Chondrocyte (in vitro differentiated cells): ENCODE data around the gene KCNC4. TPM values are rescaled to one million over a fixed set of nuclear protein-coding genes. Genes with fewer than 3 reads are reported as not detected.

Source experiments
- DNase-seq: peaks from one replicate; pipeline ENCODE4 v3.0.0; 2021; ENCODE audit warnings: mixed read lengths, low spot score
- H3K27ac Mint-ChIP-seq: one replicate; pipeline ENCODE4 v1.8.0; 2021; ENCODE audit warnings: mild to moderate bottlenecking, moderate library complexity, mixed read lengths; ENCODE audit not compliant: unreplicated experiment
- H3K27me3 Mint-ChIP-seq: 2 replicates; pipeline ENCODE4 v1.8.0; 2021; ENCODE audit warnings: low read depth, mixed read lengths
- H3K36me3 Mint-ChIP-seq: 2 replicates; pipeline ENCODE4 v1.8.0; 2021; ENCODE audit warnings: low read depth, mixed read lengths
- H3K4me1 Mint-ChIP-seq: 2 replicates; pipeline ENCODE4 v1.8.0; 2021; ENCODE audit warnings: low read depth, mild to moderate bottlenecking, mixed read lengths
- H3K4me3 Mint-ChIP-seq: one replicate; pipeline ENCODE4 v1.8.0; 2021; ENCODE audit warnings: mild to moderate bottlenecking, moderate library complexity, mixed read lengths; ENCODE audit not compliant: unreplicated experiment
- H3K9me3 Mint-ChIP-seq: 2 replicates; pipeline ENCODE4 v1.8.0; 2021; ENCODE audit warnings: low read depth, mixed read lengths
- CTCF ChIP-seq: fragments of 200-600 bp; sonication (generic); IDR thresholded peaks from 2 replicates; pipeline ENCODE4 v1.5.0; 2021; ENCODE audit warnings: antibody characterized with exemption, mild to moderate bottlenecking, moderate library complexity
- total RNA-seq: library from RNA; stranded (reverse); gene quantifications from 3 replicates; pipeline ENCODE4 v1.2.1, GENCODE V29; 2021

Gene KCNC4
- total RNA-seq, 1 donor from 2014 or later: 2.7 TPM

- no peak for TF ChIP-seq CTCF
- Mint-ChIP-seq H3K27ac (no peak overlapping the region), H3K27me3 (no peaks in the 10 kb centered on the region), H3K4me1 (peaks cover 15% of the 10 kb centered on the region), H3K9me3 (no peaks in the 10 kb centered on the region), H3K36me3 (no peaks in the 10 kb centered on the region), H3K4me3 (no peak overlapping the region)
- no peak for DNase-seq
These were observed 12.0 kb upstream of the KCNC4 start for GRCh38 chr1:110197905-110198629.

GRCh38 chr1:110198746-110199145, 11.4 kb upstream of the KCNC4 start:
- Mint-ChIP-seq H3K9me3 (no peaks in the 10 kb centered on the region), H3K4me1 (peaks cover 22% of the 10 kb centered on the region), H3K27me3 (no peaks in the 10 kb centered on the region), H3K36me3 (no peaks in the 10 kb centered on the region), H3K27ac (no peak overlapping the region), H3K4me3 (no peak overlapping the region)
- no peak for DNase-seq
- TF ChIP-seq CTCF: no peak

GRCh38 chr1:110200190-110200589, 9.9 kb upstream of the KCNC4 start:
- Mint-ChIP-seq H3K27ac (no peak overlapping the region), H3K27me3 (no peaks in the 10 kb centered on the region), H3K9me3 (no peaks in the 10 kb centered on the region), H3K4me3 (no peak overlapping the region), H3K36me3 (no peaks in the 10 kb centered on the region), H3K4me1 (peaks cover 22% of the 10 kb centered on the region)
- no peak for DNase-seq
- no peak for TF ChIP-seq CTCF

- Mint-ChIP-seq H3K9me3 (no peaks in the 10 kb centered on the region), H3K36me3 (no peaks in the 10 kb centered on the region), H3K4me1 (peaks cover 22% of the 10 kb centered on the region), H3K4me3 (no peak overlapping the region), H3K27me3 (no peaks in the 10 kb centered on the region), H3K27ac (no peak overlapping the region)
- TF ChIP-seq CTCF: no peak
- no peak for DNase-seq
These were observed 9.4 kb upstream of the KCNC4 start for GRCh38 chr1:110200666-110201065.

- no peak for DNase-seq
- H3K36me3 Mint-ChIP-seq: no peaks in the 10 kb centered on the region
- no peak overlapping the region for H3K4me3 Mint-ChIP-seq
- peaks cover 22% of the 10 kb centered on the region for H3K4me1 Mint-ChIP-seq
- no peaks in the 10 kb centered on the region for H3K27me3 Mint-ChIP-seq
- no peak overlapping the region for H3K27ac Mint-ChIP-seq
- H3K9me3 Mint-ChIP-seq: no peaks in the 10 kb centered on the region
- TF ChIP-seq CTCF: no peak
These were observed 8.8 kb upstream of the KCNC4 start for GRCh38 chr1:110201157-110201825.
